CD1c-positive myeloid dendritic cell (primary cell): ENCODE measurements around the gene NPAS3.

Experiments used
- DNase-seq: peaks from one replicate; pipeline ENCODE4 v3.0.0-alpha.2; 2016; ENCODE audit errors: extremely low spot score

Gene NPAS3

DNA sequence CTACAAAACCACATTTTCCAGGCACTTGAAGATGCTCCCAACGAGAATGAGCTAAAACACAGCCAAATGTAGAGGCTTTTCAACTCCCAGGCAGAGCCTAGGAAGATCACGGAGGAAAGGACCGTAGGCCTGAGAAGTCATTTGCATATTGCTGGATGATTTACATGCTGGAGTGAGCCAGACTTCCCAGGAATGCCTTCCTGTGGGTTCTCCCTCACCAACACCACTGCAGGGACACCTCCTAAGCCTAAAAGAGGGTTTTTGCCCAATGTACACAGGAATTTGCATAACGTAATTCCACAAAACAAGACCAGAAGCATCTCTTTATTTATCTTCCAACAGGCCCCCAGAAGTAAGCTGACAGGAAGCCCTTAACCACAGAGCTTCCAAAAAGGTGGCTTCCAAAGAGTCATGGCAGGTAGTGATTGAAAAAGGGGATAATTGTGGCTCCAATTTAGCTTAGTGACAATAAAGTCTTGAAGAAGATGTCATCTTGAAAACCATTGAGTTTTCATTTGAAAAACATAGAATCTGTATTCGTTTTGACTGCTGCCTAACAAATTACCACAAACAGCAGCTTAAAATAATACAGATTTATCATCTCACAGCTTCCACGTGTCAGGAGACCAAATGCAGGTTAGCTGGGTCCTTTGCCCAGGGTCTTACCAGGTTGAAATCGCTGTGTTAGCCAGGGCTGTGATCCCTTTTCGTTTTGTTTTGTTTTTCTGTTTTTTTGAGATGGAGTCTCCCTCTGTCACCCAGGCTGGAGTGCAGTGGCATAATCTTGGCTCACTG, 896.0 kb downstream of the NPAS3 start:
- DNase-seq: no peak

DNA sequence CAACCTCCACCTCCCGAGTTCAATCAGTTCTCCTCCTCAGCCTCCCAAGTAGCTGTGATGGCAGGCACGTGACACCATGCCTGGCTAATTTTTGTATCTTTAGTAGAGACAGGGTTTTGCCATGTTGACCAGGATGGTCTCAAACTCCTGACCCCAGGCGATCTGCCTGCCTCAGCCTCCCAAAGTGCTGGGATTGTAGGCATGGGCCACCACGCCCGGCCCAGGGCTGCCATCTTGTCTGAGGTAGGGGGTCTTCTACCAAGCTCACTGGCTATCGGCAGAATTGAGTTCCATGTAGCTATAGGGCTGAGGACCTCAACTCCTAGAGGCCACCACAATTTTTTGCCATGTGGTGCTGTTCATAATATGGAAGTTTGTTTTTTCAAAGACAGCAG, 896.6 kb downstream of the NPAS3 start:
- DNase-seq: no peak

DNA sequence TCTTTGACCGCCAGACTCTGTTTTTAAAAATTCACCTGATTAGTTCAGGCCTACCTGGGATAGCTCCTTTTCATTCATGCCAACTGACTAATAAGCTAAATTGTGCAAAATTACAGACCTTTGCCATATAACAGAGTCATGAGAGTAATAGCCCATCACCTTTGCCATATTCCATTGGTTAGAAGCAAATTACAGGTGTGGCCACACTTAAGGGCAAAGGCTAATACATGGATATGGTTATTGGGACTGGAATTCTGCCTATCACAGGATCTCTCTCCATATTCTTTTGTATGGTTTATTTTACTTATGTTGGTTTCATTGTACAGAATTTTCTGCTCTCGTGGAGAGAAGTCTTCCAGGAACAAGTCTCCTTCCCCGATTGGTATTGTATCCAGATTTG, 897.0 kb downstream of the NPAS3 start:
- no peak for DNase-seq

DNA sequence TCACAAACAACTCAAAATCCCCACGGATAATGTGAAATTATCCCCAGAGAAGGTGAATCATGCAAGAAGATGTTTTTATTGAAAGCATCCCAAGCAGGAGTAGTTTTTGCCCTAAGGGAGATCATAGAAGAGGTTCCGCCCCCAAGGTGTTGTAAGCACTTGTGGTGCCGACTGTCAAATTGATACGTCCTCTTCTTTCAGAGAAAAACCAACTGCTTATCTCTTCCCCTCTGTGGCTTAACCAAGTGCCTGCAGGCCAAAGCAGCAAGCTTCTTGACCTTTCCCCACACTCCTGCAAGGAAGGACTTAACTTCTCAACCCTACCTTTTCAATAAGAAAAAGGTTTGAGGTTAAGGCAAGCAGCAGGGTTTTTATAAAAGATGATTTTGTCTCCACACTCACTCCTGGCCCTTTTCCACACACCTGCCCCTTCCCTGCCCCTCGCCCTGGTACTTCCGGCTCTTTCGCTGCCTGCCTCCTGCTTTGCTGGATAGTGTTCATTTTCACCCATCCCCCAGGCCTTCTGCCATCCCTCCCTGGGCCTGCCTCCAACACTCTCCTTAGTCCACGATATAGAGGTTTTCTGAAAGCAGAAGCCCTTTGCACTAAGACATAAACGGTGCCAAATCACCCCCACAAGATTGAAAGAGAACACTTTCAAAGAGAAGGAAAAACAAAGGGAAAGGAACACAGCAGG, 897.7 kb downstream of the NPAS3 start:
- DNase-seq: no peak

DNA sequence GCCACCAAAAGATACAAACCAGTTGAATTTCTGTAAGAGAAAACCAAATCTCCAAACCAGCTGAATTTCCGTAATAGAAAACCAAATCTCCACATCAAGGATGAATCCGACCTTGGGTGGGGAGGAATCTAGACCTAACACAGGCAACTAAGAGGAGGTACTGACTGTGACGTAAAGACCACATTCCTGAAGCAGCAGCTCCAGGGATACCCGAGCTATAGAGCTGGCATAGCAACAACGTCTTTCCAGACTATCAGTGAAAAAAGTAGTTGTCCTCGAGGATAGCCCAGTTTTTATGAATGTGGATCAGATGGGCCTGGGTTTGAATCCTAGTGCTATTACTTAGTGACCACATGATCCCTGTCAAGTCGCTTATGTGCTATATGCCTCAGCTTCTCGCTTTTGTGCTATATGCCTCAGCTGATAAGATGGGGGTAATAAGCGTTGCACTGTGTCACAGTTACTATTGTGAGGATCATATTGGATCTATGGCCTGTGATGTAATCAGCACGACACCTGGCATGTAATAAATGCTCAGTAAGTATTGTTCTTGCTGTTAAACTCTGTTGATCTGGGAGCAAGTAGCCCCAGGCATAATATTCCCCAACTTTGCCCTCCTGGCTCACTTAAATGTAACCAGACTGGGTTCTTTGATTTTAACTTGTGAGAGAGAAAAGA, 898.4 kb downstream of the NPAS3 start:
- no peak for DNase-seq

DNA sequence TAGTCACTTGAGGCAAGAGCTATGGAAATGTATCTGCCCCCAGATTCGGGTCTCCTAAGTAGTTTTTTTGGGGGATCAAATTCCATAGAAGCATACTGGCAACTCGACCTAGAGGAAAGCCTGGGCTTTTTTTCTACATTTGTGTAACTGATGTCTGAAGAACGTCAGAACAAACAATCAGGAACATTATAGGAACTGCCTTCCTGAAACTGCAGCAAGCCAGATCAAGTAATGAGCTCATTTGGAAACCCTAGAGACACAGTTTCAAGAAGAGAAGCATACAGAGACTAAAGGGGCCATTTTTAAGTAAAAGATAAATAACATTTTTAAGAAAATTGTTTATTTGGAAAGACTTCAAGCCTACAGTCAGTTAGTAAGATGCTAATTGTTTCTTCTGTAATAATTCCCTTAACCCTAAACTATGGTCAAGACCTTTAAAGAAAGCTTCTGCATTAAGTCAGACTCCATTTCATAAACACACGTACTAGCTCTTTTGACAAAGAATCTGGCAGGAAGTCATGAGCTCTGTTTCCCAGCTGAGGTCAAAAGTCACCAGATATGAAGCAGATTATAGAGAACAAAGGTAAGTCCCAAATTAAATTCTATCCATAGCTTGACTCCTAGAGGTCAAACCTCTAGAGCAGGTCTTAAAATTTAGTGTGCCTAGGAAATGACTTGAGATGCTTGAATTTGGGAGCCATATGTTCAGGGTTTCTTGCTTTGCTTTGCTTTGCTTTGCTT, 899.4 kb downstream of the NPAS3 start:
- no peak for DNase-seq

DNA sequence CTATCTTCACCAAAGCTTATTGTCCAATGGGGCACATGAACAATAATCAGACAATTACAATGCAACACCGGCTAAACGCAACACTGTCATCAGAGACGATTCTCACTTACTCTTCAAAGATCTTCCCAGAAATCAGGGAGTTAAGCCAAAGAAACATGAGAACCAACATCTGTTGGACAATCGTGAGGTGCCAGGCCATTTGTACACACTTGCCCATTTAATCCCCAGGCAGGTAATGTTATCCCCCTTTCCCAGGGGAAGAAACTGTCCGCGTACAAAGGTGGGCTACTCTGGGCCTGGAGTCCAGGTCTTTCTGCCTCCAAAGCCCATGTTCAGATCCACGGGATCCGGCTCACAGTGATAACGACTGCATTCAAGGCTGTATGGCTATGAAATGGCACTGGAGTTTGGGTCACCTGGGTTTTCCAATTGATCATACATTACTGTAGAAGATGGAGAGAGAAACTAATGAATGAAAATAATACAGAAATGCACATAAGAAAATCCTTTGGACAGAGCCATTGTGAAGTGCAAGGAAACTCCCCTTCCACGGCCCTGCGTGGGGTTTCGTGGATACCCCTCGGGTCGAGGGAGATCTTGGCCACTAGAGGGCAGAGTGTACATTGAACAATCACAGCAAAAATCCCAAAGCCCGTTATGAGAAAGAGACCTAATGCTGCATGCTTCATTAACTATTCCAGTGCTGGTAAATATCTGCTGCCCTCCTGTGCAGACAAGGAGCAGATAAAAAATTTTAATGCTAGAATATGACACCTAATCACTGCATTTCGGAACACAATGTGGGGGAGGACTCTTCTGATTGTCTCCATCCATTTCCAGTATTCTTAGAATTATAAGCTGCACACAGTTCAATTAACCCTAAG, 900.8 kb downstream of the NPAS3 start:
- DNase-seq: peak; percentile 60

DNA sequence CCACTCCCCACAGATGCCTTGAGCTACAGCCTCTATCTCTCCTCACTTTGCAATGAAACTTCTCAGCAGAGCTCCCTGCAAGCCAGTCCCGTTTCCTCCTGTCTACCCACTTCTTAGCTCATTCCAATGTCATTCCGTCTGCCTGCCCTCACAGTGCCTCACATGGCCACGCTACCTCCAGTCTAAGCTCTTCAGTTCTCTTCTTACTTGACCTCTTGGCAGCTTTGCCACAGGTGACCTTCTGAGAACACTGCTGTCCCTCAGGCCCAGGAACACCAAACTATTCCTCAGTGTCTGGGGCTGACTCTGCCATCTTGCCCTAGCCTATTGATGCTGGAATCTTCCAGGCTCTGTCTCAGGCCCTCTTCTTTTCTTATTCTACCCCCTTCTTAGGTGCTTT, 902.1 kb downstream of the NPAS3 start:
- DNase-seq: no peak

DNA sequence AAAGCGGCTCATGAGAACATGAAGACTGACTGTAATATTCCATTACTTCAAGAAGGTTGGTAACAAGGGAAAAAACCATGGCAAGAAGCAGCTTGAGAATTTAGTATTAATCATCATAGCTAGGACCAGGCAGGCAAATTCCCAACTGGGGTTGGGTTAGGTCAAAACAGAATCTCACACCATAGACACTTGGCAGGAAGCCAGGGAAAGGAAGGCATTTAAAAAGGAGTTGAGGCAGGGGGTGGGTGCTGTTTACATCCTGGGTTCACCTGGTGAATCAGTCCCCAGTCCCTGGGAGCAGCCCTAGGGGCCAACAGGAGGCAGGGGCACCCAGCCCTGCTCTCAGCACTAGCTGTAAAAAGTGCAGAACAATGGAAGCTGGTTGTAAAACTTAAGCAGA, 903.6 kb downstream of the NPAS3 start:
- no peak for DNase-seq

DNA sequence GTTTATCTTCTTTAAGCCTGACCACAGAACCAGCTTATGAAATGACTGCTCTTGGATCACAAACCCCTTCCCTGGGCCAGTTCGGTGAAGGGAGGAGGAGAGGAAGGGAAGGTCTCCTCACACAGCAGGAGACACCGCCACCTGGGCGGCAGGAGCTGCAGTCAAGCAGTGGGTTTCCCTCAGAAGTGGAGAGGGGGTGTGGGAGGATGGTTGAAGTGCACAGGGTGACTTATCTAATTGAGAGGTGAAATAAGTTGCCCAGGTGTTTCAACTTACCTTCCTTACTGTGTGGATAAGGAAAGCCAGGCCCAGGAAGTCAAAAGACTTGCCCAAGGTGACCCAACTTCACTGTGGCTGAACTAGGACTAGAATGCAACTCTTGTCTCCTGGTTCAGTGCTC, 905.4 kb downstream of the NPAS3 start:
- DNase-seq: no peak

DNA sequence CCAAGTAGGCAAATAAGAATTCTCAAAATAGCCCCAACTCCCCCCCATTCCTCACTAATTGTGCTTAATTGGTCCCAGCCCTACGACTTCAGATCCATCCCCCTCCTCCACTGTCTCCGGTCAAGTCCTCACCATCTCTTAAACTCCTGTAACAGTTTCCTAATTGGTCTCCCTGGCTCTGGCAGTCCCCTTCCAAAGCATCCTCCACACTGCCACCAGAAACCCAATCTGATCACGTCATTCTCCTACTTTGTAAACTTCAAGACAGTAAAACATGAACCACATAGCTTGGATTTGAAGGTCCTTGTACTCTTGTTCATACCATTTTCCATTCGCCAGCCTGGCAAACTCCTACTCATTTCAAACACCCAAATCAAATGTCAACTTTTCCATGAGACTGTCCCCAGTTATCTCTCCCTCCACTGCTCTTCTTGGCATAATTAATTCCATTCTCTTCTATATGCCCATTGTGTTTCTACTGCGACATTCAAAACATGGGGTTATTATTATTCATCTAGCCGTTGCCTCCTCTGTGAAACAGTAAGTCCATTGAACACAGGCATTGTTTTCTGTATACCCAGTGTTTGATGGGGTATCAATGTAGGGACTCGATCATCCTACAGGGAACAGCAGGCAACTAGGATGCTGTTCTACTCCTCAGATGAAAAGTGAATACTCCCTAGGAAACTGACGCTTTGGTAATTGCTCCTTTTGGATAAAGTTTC, 907.6 kb downstream of the NPAS3 start:
- DNase-seq: no peak

DNA sequence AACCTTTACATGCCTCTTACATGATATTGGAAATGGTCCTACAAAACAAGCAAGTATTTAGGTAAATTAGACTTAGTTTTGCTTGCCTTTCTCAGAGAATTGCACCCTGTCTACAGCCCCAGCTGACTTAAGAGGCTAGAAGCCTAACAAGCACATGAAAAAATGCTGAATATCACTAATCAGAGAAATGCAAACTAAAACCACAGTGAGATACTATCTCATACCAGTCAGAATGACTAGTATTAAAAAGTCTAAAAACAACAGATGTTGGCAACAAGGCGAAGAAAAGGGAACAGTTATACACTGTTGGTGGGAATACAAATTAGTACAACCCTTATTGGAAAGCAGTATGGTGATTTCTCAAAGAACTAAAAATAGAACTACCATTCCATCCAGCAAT, 908.4 kb downstream of the NPAS3 start:
- DNase-seq: no peak

DNA sequence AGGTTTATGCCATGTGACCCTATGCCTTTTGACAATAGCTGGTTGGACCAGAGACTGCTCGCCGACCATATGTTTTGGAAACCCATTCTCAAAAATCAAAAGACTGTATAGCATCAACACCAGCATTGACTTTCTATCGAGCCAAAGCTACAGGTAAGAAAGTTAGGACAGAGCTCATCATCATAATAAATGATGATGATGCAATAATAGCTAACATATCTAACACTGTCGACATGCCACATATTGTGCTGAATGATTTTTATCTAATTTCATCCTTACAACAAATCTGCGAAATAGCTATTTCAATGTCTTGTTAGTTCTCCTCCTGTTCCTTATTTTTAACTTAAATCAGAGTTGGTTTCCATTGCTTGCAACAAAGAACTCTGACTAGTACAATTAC, 909.3 kb downstream of the NPAS3 start:
- DNase-seq: no peak

DNA sequence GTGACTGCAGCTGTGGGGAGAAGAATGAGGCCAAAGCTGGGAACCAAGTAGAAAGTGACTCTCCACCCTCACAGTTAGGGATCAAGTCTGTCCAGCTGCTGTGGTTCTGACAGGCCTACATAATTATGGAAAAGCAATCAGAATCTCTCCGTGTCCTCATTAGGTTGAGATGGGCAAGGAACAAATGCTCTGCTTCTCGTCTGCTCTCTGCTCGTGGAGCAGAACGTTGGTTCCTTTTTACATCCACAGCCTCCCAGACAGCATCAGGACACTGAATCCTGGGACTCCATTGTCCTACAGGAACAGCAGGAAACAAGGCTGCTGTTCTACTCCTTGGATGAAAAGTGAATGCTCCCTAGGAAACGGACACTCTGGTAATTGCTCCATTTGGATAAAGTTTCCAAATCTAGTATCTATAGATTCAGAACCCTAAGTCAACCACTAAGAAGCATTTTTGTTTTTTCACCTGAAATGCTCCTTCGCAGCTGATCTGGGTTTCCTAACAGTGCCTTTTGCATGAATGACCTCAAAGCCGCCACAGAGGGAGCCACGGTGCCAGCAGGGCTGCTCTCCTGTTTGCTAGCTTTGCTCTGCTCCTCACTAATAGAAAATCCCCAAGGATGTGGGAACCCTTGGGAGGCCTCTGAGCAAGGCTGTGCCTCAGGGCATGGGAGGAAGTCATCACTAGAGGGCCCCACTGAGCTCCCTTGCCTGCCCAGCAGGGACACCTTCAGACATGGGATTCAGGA, 910.2 kb downstream of the NPAS3 start:
- peak; percentile 27 for DNase-seq

DNA sequence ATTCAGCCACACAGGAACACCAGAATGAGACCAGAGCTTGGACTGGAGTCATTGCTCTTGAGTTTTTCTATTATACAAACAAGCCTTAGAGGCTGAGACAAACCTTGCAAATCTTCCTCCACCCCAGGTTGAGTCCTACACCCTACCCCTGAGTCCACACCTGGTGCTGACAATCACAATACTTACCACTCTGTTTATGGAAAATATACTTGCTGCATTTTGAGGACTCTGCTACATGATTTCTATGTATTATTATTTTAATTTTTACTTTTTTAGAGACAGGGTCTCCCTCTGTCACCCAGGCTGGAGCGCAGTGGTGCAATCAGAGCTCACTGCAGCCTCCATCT, 910.7 kb downstream of the NPAS3 start:
- DNase-seq: no peak

DNA sequence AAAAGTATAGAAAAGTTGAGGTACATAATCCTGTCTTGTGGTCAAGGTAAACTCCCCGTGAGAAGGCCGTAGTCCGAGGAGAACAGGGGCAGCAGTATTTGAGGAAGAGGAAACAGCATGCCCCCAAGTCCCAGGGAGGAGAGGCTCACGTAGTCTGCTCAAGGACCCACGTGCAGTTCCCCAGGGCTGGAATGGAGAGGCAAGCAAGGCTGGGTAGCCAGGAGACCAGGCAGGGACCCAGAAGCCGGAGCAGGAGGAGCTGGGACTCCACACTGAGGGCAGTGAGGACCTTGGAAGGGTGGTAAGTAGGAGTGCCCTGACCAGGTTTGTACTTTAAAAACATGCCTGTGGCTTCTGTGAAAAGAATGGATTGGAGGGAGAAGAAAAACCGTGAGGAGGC, 912.1 kb downstream of the NPAS3 start:
- DNase-seq: no peak

DNA sequence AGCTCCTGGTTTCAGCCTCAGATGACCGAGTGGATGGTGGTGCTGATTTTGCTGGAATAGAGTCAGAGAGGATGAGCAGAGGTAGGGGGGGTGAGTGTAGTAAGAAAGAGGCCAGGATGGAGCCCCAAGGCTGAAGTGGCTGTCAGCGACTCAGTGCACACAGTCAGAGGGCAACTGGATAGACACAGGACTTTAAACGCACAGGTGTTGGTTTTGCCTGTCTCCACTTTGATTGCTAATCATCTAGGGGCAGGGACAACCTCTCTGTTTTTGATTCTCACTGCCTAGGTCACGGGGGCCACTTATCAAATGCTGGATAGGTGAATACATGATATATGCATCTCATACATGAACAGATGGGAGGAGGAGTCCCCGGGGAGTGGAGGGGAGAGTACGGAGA, 912.7 kb downstream of the NPAS3 start:
- DNase-seq: no peak

DNA sequence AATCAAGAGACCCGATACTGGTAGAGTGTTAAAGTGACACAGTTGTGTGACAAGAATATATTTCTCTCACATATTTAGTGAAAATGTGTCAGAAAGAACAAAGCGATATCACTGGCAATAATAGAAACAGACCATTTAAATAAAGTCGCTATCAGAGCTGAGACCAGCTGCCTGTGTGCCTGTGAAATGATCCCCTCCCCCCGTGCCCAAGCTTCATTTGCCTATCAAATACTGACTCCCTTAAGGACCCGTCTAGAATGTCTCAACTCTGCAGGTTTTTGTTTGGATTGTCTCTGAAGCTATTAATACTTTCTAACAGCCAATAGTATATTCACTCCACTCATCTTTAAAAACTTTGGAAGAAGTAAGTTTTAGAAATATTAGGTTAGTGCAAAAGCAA, 913.3 kb downstream of the NPAS3 start:
- DNase-seq: no peak
